Esophagus muscularis mucosa (tissue), 4 donors: ENCODE results near the gene ELANE. TPM values are rescaled to one million over a fixed set of nuclear protein-coding genes. Genes with fewer than 3 reads are reported as not detected.
"Not testable (repeated sequence)": the region's sequence is repeated elsewhere in the genome, so short reads cannot be mapped to it uniquely, and the experiment has no call there.

Experiments
- DNase-seq: peaks from one replicate; pipeline ENCODE4 v3.0.0-alpha.2; 2017; ENCODE audit errors: extremely low spot score
- H3K27ac ChIP-seq, 4 donors: fragments of 200-600 bp; sonication (generic); replicated peaks in 1 of 4; 1 replicate in 3 of 4; 2 replicates in 1 of 4; pipeline ENCODE4 v1.5.1; 2016 to 2019; ENCODE audit warnings: mild to moderate bottlenecking in 1 of 4
- H3K27me3 ChIP-seq, 4 donors: fragments of 200-600 bp; sonication (generic); one replicate each; pipeline versions ENCODE4 v1.5.1 to v1.6.0; 2016 to 2019
- H3K36me3 ChIP-seq, 4 donors: fragments of 200-600 bp; sonication (generic); one replicate each; pipeline ENCODE4 v1.5.1; 2016 to 2019
- H3K4me1 ChIP-seq, 4 donors: fragments of 200-600 bp; sonication (generic); one replicate each; pipeline ENCODE4 v1.5.1; 2016 to 2019
- H3K4me3 ChIP-seq, 4 donors: fragments of 200-600 bp; sonication (generic); 1 replicate in 2 of 4; 2 replicates in 2 of 4; pipeline ENCODE4 v1.5.1; 2016 to 2019; ENCODE audit warnings: mild to moderate bottlenecking in 4 of 4, moderate library complexity in 1 of 4
- H3K9me3 ChIP-seq, 4 donors: fragments of 200-600 bp; sonication (generic); 1 replicate in 3 of 4; 2 replicates in 1 of 4; pipeline ENCODE4 v1.5.1; 2016 to 2019
- EP300 ChIP-seq: sonication (generic); formaldehyde crosslinking; IDR thresholded peaks from one replicate; pipeline ENCODE4 v1.6.1; 2017; ENCODE audit warnings: antibody characterized with exemption
- POLR2A ChIP-seq: fragments of 450-650 bp; IDR thresholded peaks from one replicate; pipeline ENCODE4 v1.6.1; 2017; ENCODE audit warnings: antibody characterized with exemption, moderate library complexity, mild to moderate bottlenecking, low read depth
- POLR2AphosphoS5 ChIP-seq, 2 donors: sonication (generic); formaldehyde crosslinking; IDR thresholded peaks; one replicate each; pipeline ENCODE4 v1.6.1; 2017; ENCODE audit warnings: antibody characterized with exemption in 2 of 2
- WGBS: methylation state at CpG from one replicate; pipeline ENCODE4 v1.1.5; 2018; 5-methylcytosine and 5-hydroxymethylcytosine counted together
- intact Hi-C: fragments of 100-400 bp; cut with DNase I; formaldehyde crosslinking; loops from one replicate; pipeline ENCODE4 v1.15.1; 2023
- total RNA-seq, 4 donors: library from RNA; depleted of rRNA; stranded (reverse); fragments of >200 nt; gene quantifications; one replicate each; pipeline versions ENCODE4 v1.1.0 to v1.2.1, GENCODE V29; 2016
- TF ChIP-seq, protein P1 (sequence below), 3 experiments: fragments of 200-600 bp in 2 of 3; fragments of 450-650 bp in 1 of 3; sonication (generic) in 2 of 3; IDR thresholded peaks; one replicate each; pipeline ENCODE4 v1.5.1; 2017 to 2019; ENCODE audit warnings: antibody characterized with exemption in 3 of 3, mild to moderate bottlenecking in 2 of 3, moderate library complexity in 1 of 3

The ELANE gene
- total RNA-seq, 4 donors from 2014 or later: 0.45 to 3.3 (median 1.6) TPM

- 95% methylated on average over 12 of the region's 26 CpGs for WGBS
- Histone ChIP-seq H3K4me3 (no peak overlapping the region), H3K27me3 (no peaks in the 10 kb centered on the region), H3K36me3 (peaks cover 29 to 62% (median 56%) of the 10 kb centered on the region in 4 donors), H3K9me3 (no peaks in the 10 kb centered on the region), H3K4me1 (peaks cover 5 to 31% (median 19%) of the 10 kb centered on the region in 4 donors), H3K27ac (no peak overlapping the region)
- intact Hi-C loops: no loop called here
- DNase-seq: no peak
- TF ChIP-seq EP300 (no peak), POLR2AphosphoS5 (IDR thresholded peaks at IDR 0.05) (no peak), POLR2A (no peak)
- TF ChIP-seq, protein P1, sequence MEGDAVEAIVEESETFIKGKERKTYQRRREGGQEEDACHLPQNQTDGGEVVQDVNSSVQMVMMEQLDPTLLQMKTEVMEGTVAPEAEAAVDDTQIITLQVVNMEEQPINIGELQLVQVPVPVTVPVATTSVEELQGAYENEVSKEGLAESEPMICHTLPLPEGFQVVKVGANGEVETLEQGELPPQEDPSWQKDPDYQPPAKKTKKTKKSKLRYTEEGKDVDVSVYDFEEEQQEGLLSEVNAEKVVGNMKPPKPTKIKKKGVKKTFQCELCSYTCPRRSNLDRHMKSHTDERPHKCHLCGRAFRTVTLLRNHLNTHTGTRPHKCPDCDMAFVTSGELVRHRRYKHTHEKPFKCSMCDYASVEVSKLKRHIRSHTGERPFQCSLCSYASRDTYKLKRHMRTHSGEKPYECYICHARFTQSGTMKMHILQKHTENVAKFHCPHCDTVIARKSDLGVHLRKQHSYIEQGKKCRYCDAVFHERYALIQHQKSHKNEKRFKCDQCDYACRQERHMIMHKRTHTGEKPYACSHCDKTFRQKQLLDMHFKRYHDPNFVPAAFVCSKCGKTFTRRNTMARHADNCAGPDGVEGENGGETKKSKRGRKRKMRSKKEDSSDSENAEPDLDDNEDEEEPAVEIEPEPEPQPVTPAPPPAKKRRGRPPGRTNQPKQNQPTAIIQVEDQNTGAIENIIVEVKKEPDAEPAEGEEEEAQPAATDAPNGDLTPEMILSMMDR (IDR thresholded peaks at IDR 0.05): no peak
Measured at GRCh38 chr19:889662-890295, 37.7 kb downstream of the ELANE start.

DNA sequence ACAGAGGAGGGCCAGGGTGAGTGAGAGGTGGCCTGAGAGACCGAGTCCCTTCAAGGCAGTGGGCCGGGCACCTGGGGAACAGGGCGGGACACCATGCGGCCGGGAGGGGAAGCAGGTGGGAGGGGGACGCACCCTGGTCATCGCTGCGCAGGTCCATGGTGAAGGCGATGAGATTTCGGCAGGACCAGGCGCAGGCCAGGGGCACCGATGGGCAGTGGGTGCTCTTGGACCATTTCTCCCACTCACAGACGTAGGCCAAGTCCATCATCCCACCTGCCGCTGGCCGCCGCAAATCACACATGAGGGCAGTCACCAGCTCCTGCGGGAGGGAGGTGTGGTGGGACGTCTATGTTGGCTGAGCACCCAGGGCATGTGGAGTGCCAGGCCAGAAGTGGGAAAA lies 38.7 kb downstream of the ELANE start:
- H3K27me3 ChIP-seq: no peaks in the 10 kb centered on the region

GRCh38 chr19:891421-892200 lies 39.5 kb downstream of the ELANE start:
- Histone ChIP-seq H3K4me1 (peaks cover 5 to 31% (median 19%) of the 10 kb centered on the region in 4 donors), H3K4me3 (peak overlapping the region; percentile 83 to 100 (median 90)), H3K27ac (peak overlapping the region; percentile 89 to 94 (median 92)), H3K36me3 (peaks cover 15 to 47% (median 38%) of the 10 kb centered on the region in 4 donors)
- H3K9me3 ChIP-seq, H3K27me3 ChIP-seq, DNase-seq, intact Hi-C loops: not testable (repeated sequence)
- 47% methylated on average over 32 of the region's 50 CpGs for WGBS

More for the DNA sequence above, 38.7 kb downstream of the ELANE start:
- Histone ChIP-seq H3K27ac (peak overlapping the region in 1 of 4 donors; percentile 6), H3K4me3 (no peak overlapping the region), H3K36me3 (peaks cover 23 to 51% (median 45%) of the 10 kb centered on the region in 4 donors), H3K4me1 (peaks cover 5 to 31% (median 19%) of the 10 kb centered on the region in 4 donors), H3K9me3 (no peaks in the 10 kb centered on the region)
- no peak for DNase-seq
- TF ChIP-seq EP300: no peak
- 96% methylated on average over 14 of the region's 18 CpGs for WGBS
- intact Hi-C loops: no loop called here

DNA sequence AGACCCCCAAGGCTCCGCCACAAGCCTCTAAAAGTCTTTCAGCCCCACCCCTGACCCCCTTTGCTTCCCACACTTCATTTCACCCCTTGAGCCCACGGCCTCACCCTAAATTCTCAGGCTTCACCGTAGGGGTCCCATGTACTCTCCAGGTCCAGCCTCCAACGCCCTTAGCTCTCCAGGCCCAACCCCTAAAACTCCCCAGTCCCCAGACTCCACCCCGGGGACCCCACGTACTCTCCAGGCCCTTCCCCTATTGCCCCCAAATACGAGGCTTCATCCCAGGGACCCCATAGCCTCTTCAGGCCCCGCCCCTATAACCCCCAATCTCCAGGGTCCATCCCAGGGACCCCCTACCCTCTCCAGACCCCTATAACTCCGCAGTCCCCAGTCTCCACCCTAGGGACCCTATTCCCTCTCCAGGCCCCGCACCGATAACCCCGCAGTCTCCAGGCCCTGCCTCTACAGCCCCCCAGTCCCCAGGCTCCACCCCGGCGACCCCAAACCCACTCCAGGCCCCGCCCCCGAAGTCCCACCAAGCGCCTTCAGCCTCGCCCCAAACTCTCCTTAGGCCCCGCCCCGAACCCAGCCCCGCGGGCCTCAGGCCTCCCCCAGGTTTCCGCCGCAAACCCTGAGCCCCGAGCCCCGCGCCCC lies 40.3 kb downstream of the ELANE start:
- peak overlapping the region; percentile 83 to 100 (median 90) for H3K4me3 ChIP-seq
- no peaks in the 10 kb centered on the region for H3K9me3 ChIP-seq
- H3K27me3 ChIP-seq: no peaks in the 10 kb centered on the region
- TF ChIP-seq POLR2A: no peak
- TF ChIP-seq POLR2AphosphoS5 (IDR thresholded peaks at IDR 0.05): no peak
- TF ChIP-seq EP300: no peak
- TF ChIP-seq, protein P1 (IDR thresholded peaks at IDR 0.05): no peak
- no peak for DNase-seq
- intact Hi-C loops: no loop called here
- H3K36me3 ChIP-seq: peaks cover 20 to 47% (median 40%) of the 10 kb centered on the region in 4 donors
- H3K4me1 ChIP-seq: peaks cover 5 to 31% (median 19%) of the 10 kb centered on the region in 4 donors
- 7% methylated on average over 15 of the region's 27 CpGs for whole genome bisulfite sequencing
- peak overlapping the region; percentile 89 to 94 (median 92) for H3K27ac ChIP-seq

- H3K9me3 ChIP-seq: no peaks in the 10 kb centered on the region
- H3K4me3 ChIP-seq: peak within 1 kb of the TSS; percentile 83 to 100 (median 90)
- TF ChIP-seq EP300 (no peak), POLR2AphosphoS5 (IDR thresholded peaks at IDR 0.05) (peak; percentile 79 to 83)
- H3K27ac ChIP-seq: peak within 1 kb of the TSS; percentile 89 to 94 (median 92)
- intact Hi-C loops: no loop called here
- DNase-seq: peak; percentile 98
- WGBS: 1% methylated on average over 21 of the region's 69 CpGs
- H3K4me1 ChIP-seq: peaks cover 5 to 31% (median 19%) of the 10 kb centered on the region in 4 donors
- peaks cover 20 to 45% (median 36%) of the 10 kb centered on the region in 4 donors for H3K36me3 ChIP-seq
- no peaks in the 10 kb centered on the region for H3K27me3 ChIP-seq
Measured at GRCh38 chr19:892894-893689, 41.0 kb downstream of the ELANE start, which contains the start of the genes MED16 and RNU6-9. Gene MED16 (minus strand): TSS chr19:893187. CDS start chr19:891131, 2,056 bp downstream. Gene RNU6-9 (plus strand): TSS chr19:893484.
